T-helper 1 cell treated with Interleukin-12 subunit alpha and Interleukin-12 subunit beta and Interleukin-4 antibody, amounts not matched to agents 30 μg/mL and 1 μg/mL, for 36 hours (primary cell): ENCODE measurements around the gene TTLL8.

Experiments
- H3K27ac Mint-ChIP-seq: one replicate; pipeline ENCODE4 v1.8.0; 2021; ENCODE audit warnings: mild to moderate bottlenecking, mixed read lengths
- H3K27me3 Mint-ChIP-seq: one replicate; pipeline ENCODE4 v1.8.0; 2021; ENCODE audit warnings: low read depth, mixed read lengths
- H3K36me3 Mint-ChIP-seq: one replicate; pipeline ENCODE4 v1.8.0; 2021; ENCODE audit warnings: low read depth, mixed read lengths
- H3K4me1 Mint-ChIP-seq: one replicate; pipeline ENCODE4 v1.8.0; 2021; ENCODE audit warnings: low read depth, mixed read lengths
- H3K4me3 Mint-ChIP-seq: one replicate; pipeline ENCODE4 v1.8.0; 2021; ENCODE audit warnings: mild to moderate bottlenecking, moderate library complexity, mixed read lengths
- H3K9me3 Mint-ChIP-seq: one replicate; pipeline ENCODE4 v1.8.0; 2021; ENCODE audit warnings: mixed read lengths

Gene TTLL8

GRCh38 chr22:49975543-49976389 is 82.3 kb downstream of the TTLL8 start:
- peaks cover 23% of the 10 kb centered on the region for H3K4me1 Mint-ChIP-seq
- H3K27me3 Mint-ChIP-seq, result peaks cover 8% of the 10 kb centered on the region
- H3K36me3 Mint-ChIP-seq, result peaks cover 11% of the 10 kb centered on the region
- H3K4me3 Mint-ChIP-seq, result peak overlapping the region; percentile 32
- peak overlapping the region; percentile 82 for H3K27ac Mint-ChIP-seq
- peaks cover 10% of the 10 kb centered on the region for H3K9me3 Mint-ChIP-seq

- Mint-ChIP-seq H3K36me3 (peaks cover 3% of the 10 kb centered on the region), H3K4me3 (no peak overlapping the region)
Observed at GRCh38 chr22:49973018-49973961, 84.8 kb downstream of the TTLL8 start.

GRCh38 chr22:49972163-49973017 is 85.7 kb downstream of the TTLL8 start:
- Mint-ChIP-seq H3K27ac (no peak overlapping the region), H3K9me3 (no peaks in the 10 kb centered on the region), H3K27me3 (no peaks in the 10 kb centered on the region), H3K4me3 (no peak overlapping the region), H3K4me1 (peaks cover 22% of the 10 kb centered on the region), H3K36me3 (peaks cover 3% of the 10 kb centered on the region)

More at GRCh38 chr22:49973018-49973961, 84.8 kb downstream of the TTLL8 start:
- Mint-ChIP-seq H3K27ac (no peak overlapping the region), H3K9me3 (no peaks in the 10 kb centered on the region), H3K27me3 (no peaks in the 10 kb centered on the region), H3K4me1 (peaks cover 21% of the 10 kb centered on the region)

GRCh38 chr22:49971232-49972162 is 86.6 kb downstream of the TTLL8 start:
- peaks cover 18% of the 10 kb centered on the region for H3K4me1 Mint-ChIP-seq
- H3K9me3 Mint-ChIP-seq, result no peaks in the 10 kb centered on the region
- peak overlapping the region; percentile 85 for H3K27ac Mint-ChIP-seq
- H3K36me3 Mint-ChIP-seq, result peaks cover 3% of the 10 kb centered on the region
- no peaks in the 10 kb centered on the region for H3K27me3 Mint-ChIP-seq
- peak overlapping the region; percentile 75 for H3K4me3 Mint-ChIP-seq

GRCh38 chr22:49970528-49971231 is 87.4 kb downstream of the TTLL8 start:
- H3K27me3 Mint-ChIP-seq, result no peaks in the 10 kb centered on the region
- H3K4me1 Mint-ChIP-seq, result peaks cover 19% of the 10 kb centered on the region
- H3K4me3 Mint-ChIP-seq, result peak overlapping the region; percentile 75
- no peaks in the 10 kb centered on the region for H3K9me3 Mint-ChIP-seq
- H3K36me3 Mint-ChIP-seq, result peaks cover 3% of the 10 kb centered on the region
- peak overlapping the region; percentile 85 for H3K27ac Mint-ChIP-seq

GRCh38 chr22:49969751-49970527 is 88.2 kb downstream of the TTLL8 start:
- no peaks in the 10 kb centered on the region for H3K9me3 Mint-ChIP-seq
- no peak overlapping the region for H3K27ac Mint-ChIP-seq
- H3K36me3 Mint-ChIP-seq, result no peaks in the 10 kb centered on the region
- H3K4me1 Mint-ChIP-seq, result peaks cover 14% of the 10 kb centered on the region
- no peaks in the 10 kb centered on the region for H3K27me3 Mint-ChIP-seq
- H3K4me3 Mint-ChIP-seq, result peak overlapping the region; percentile 75

- Mint-ChIP-seq H3K27me3 (no peaks in the 10 kb centered on the region), H3K4me3 (no peak overlapping the region), H3K36me3 (peaks cover 5% of the 10 kb centered on the region), H3K9me3 (no peaks in the 10 kb centered on the region), H3K27ac (peak overlapping the region; percentile 21), H3K4me1 (peaks cover 15% of the 10 kb centered on the region)
Observed at GRCh38 chr22:49968831-49969661, 89.1 kb downstream of the TTLL8 start.
